KBM-7 (cell line): ENCODE results near the gene THTPA.
"Not testable (repeated sequence)": the region's sequence is repeated elsewhere in the genome, so short reads cannot be mapped to it uniquely, and the experiment has no call there.

ENCODE experiments used
- DNase-seq: peaks from one replicate; pipeline ENCODE4 v3.0.0-alpha.2; 2015
- in situ Hi-C: fragments of 300-500 bp; cut with MboI; formaldehyde crosslinking; loops from 2 replicates; pipeline ENCODE4 v1.14.3; 2020; ENCODE audit warnings: low sequenced_read_pairs, low pct_unique_long_range_greater_than_20kb, mixed read lengths

The THTPA gene

DNA sequence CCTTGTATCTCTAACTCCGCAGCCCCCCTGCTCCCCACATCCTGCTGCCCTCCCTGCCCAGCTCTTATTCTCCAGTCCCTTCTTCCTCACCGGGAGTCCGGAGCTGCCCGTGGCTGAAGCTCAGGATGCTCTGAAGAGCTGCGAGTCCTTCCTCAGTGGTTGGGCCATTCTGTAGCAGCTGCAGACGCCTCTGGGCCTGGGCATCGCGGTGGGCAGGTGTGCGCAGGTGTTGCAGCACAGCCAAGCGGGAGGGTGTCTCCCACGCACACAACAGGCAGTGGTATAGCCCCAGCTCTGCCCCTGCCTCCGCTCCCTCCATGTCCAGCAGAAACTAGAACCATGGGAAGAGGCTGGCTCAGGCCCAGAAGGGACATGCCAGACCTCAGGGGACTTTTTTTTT is 24.7 kb upstream of the THTPA start:
- in situ Hi-C loops = no loop called here
- DNase-seq = no peak

DNA sequence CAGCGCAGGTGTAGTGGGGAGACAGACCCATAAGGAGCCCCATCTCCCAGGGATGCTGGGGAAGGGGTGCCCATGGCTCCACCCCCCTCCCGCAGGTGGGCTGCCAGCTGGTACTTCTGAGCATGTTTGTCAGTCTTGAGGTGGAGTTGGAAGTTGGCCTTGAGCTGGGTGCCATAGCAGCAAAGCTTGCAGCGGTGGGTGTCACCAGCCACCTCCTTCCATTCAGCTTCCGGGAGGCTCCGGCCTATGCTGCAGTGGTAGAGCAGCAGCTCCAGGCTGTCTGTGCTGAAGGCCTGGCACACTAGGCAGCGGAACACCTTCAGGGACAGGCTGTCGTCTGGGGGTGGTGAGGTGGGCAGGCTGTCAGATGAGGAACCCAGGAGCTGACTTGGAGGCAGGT is 23.4 kb upstream of the THTPA start:
- in situ Hi-C loops = no loop called here
- DNase-seq = no peak

DNA sequence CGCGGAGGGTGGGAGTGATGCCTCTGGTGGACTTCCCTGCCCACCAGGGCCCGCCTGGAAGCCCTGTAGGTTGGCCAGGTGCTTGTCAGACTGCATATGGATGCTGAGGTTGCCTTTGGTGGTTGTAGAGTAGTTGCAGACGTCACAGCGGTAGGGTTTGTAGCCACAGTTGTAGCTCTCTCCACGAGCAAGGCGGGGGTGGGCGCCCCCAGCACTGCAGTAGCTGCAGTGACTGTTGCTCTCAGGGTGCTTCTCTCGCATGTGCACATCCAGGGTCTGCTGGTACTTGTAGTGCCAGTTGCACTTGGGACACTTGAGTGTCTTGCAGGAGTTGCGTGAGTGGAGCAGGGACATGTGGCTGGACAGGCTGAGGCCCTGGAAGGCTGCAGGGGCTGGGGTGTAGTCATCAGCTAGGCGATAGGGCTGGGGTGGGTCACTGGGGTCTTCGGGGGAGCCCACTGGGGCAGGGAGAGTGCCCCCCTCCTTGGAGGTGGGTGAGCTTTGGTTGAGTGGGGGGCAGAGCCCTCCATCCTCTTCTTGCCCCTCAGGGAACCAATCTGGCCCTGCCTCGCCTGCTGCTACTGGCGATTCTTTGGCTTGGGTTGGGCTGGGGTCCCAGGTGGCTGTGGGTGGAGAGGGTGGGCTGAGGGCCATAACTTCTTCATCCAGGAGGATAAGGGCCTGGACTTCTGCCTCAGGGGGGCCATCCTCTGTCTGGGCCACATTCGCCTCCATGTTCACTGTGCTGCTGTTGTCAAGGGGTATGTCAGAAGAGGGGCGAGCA is 22.2 kb upstream of the THTPA start:
- in situ Hi-C loops = no loop called here
- DNase-seq = no peak

DNA sequence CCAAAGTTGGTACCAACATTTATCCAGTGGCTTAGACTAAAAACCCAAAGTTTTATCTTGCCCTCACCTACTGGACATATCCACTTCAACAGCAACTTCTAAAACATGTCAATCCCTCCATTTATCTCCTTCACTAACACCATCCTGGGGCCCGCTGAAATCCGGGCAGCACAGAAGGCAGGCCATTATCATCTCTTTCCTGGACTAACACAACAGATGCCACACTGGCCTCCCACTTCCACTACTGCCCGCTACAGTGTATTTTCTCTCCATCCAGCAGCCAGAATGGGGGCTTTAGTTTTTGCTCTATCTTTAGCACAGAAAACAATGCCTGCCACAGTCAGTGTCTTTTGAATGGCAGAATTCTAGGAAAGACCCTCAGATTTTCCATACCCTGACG is 20.1 kb upstream of the THTPA start:
- DNase-seq = no peak
- in situ Hi-C loops = no loop called here

DNA sequence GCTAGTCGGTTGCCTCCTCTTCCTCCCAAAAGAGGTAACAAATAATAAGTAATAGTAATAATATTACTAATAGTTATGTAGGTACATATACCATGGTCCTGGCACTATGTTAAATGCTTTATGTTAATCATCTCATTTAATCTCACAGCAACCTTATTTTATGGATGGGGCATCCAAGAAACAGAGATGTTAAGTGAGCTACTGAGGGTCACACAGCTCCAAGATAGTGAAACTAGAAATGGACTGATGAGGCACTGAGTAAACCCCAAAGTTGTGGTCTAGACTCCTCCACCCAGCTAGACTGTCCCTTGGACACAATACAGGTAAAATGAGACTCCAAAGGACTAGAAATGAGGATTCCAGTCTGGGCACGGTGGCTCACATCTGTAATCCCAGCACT is 19.6 kb upstream of the THTPA start:
- DNase-seq = no peak
- in situ Hi-C loops = no loop called here

DNA sequence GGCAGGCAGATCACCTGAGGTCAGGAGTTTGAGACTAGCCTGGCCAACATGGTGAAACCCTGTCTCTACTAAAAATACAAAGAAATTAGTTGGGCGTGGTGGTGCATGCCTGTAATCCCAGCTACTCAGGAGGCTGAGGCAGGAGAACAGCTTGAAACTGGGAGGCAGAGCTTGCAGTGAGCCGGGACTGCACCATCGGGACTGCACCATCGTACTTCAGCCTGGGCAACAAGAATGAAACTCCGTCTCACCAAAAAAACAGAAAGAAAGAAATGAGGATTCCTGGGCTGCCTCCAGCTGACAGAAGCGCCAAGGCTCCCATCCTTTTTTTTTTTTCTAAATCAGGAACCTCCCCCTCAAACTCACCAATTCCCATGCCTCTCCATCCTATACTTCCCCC is 19.2 kb upstream of the THTPA start:
- in situ Hi-C loops, DNase-seq: not testable (repeated sequence)

DNA sequence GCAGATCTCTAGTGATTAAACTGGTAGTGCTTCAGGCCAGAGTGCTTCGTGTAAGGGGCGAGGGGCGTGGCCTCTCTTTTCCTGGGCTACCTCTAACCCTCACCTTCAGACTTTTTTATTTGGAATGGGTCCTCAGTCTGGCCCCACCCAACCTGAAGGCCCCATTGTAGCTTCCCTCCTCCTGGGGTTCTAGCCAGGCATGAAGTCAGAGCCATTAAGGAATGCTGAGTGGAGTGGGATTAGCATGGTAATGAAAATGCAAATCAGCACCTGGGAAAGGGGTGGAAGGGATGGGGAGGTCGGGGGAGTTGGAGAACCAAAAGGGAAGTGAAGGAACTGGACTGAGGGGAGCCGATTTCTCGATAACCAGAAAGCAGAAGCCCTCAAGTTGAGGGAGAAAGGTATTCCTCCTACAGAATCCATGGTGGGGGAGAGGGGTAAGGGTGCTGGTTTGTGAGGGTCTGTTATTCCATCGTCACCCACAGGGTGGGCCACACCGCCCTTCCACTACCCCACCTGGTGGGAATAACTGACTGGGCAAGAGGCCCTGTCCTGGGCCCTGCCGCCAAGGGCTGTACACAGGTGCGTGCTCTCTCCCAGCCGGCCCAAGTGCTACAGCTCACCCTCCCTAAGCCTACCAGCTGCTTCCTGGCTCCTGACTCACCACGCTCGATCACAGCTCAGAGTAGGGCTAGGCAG is 18.6 kb upstream of the THTPA start:
- in situ Hi-C loops = no loop called here
- DNase-seq = no peak

DNA sequence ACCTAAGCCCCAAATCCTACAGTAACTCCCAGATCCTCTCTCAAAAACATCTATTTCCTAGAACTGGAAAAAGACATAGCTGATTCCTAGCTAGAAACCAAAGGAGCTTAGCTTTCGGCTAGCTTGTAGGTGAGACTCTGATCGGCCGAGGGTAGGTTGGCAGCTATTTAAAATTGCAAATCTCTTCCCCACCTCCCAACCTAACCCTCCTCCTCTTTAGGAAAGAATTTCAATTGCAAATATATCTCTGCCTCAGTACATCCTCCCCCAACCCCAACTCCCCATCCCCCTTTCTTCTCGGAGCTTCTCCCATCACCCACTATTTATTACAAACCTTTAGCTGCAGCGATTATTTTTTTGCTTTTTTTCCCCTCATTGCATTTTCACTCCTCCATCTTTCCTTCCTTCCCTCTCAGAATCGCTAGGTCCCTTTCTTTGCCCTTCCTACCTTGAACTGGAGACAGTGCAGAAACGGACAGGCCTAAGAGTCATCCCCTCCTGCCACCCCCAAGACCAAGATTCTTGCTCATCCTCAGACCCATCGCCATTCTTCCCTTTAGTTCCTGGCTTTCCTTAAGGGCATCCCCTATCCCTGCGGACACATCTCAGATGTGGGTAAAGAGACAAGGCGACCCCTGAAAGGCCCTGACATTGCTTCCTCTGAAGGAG is 17.9 kb upstream of the THTPA start:
- DNase-seq = no peak

DNA sequence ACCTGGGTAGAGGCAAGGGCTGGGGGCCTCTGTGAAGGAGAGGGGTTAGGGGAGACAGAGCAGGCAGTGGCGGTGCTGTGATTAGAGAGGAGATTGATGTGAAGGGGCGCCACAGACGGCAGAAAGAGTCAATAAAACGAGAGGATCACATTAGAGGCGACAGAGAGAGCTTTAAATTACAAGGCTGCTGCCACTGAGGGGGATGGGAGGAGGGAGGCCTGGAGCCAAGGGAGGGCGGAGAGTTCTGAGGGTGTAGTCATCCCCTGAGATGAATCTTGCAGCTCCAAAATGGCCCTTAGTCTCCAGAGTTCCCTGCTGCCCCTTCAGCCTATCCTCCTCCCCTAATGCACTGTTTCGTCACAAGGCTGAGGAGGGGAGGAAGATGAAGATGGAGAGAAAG is 17.3 kb upstream of the THTPA start:
- no peak for DNase-seq
- in situ Hi-C loops = no loop called here

More for the DNA sequence above, 17.9 kb upstream of the THTPA start:
- in situ Hi-C loops = no loop called here

DNA sequence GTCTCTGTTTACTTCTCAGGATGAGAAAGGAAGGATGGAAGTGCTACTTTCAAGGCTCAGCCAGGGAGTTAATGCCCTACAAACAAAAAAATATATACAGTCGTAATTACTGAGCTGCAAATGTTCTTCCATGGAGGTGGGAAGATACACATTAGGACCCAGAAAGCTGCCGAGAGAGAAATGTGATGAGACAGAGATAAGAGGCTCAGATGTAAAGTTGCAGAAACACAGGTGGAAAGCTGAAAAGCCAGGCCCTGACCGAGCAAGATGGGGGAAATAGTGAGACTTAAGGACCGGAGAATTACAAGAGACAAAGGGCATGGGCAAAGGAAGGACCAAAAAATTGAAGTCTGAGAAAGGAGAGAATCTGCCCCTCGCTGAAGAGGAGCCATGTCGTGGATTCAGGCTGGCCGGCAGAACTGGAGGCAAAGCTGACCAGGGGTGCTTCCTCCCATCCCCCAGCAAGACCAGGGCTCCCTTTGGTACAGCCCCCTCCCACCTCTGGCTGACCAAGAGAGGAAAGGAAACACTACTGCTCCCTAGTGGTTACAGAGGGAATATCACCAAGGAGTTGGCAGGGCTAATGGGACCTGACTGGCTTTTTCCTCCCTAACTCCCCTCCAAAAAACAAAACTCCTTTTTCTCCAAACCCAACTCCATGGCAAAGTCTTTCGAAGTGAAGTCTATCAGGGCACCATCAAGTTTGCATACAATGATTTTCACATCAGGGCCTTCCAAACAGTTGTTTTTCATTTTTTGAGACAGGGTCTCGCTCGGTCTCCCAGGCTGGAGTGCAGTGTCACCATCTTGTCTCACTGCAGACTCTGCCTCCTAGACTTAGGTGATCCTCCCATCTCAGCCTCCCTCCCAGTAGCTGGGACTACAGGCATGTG is 16.6 kb upstream of the THTPA start:
- in situ Hi-C loops = no loop called here
- DNase-seq = peak; percentile 52

DNA sequence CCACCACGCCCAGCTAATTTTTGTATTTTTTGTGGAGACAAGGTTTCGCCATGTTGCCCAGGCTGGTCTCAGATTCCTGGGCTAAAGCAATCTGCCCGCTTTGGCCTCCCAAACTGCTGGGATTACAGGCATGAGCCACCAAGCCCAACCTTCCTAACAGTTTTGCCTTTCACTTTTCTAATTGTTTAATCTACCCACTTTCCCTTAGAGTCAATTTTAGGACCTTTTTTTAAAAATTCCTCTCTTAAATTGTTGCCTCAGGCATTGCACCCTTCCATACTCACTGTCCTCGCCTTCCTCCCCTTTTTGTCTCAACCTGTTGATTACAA is 16.0 kb upstream of the THTPA start:
- in situ Hi-C loops = no loop called here

DNA sequence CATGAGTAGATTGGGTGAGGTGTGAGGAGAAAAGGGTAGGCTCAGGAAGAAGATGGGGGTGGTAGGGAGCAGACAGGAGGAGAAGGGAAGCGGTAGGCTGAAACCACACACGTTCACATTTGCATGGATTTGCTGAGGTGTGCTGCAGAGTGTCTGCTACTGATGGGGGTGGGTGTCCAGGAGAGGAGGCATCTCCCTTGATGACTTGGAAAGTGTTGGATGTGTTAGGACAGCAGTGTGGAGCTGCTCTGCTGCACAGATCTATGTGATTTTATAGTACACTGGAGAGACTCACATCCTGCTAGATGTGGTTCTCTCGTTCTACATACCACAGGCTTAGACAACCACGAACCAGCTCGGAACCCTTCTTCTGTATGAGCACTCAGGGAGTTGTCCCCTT is 13.8 kb upstream of the THTPA start:
- no peak for DNase-seq
- in situ Hi-C loops = no loop called here

More for the DNA sequence above, 16.0 kb upstream of the THTPA start:
- no peak for DNase-seq

DNA sequence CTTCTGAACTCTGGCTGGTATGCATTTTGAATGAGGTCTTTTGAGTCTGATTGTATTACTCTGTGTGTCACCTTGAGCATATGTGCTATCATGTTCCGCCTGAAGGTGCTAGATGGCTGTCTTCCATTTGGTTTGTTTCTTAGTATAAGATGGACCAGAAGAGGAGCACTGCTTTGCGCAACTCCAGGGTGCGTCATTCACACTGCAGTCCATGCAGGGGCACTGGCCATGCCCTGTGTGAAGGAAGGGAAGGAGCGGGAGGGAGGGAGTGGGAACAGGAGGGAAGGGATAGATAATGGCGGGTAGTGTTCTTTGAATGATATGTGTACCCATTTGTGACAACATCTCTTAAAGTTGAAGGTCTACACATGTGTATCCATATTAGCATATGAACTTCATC is 12.7 kb upstream of the THTPA start:
- in situ Hi-C loops = no loop called here
- DNase-seq = no peak

DNA sequence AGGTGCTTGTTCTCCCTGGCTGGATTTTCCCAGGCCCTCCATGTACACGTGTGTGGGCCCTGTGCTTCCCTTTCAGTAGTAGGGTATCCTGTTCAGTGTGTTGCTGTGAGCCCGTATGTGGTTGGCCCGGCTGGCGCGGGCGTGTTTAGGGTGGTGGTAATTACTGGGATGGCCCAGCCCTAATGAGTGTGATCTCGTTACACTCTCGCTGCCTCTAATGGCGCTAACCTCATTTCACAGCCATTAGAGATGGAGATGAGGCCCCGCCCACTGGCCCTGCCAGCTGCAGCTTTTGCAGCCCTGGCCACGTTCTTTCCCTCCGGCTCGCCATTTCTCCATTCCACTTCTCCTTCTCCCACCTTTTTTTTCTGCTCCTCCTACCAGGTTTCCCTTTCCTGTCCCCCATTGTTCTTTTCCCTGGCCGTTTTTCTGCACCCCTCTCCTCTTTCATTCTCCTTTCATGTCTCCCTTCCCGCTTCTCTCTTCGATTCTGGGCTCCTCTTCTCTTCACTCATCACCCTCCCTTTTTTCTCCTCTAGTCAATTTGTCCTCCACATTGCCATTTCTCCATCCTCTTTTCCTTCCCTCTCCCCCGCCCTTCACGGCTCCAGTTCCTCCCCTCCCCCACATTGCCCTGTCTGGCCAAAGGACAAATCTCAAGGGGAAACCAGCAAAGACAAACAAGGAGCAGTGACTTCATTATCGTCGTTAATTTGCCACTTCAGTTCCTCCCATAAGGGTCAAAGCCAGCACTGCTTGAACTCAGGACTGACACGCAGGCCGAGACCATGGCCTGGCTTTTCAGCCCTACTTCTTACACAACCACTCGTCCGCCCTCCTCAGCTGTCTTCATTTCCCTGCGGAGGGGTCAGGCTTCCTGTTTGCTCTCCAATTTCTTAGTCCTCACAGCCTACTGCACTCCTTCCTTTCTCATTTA is 11.3 kb upstream of the THTPA start:
- no peak for DNase-seq
- in situ Hi-C loops = no loop called here

DNA sequence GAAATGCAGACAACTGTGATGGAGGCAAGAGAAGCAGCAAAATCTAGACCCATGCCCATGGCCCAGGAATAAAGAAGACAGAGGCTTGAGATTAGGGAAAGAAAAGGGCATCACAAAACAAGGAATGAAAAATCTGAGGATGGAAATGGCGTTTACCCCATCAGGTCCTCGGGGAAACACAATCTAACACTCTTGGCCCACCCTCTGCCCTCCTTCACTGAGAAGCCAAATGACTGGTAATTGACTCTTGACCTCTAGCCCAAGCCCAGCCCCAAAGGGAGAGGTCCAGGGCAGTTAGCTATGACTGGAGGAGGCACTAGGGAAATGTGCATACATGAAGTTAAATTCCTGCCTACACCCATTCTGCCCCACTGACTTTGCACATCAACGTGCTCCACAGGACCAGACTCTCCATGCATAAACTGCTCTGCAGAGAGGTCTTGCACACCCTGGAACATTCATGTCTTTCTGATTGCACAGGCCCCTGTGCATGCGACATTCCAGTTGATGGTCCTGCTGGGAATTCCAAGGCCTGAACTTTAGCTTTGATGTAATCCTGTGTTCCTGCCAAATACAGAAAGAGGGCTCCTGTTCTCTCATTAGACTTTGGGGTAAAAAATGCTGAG is 10.2 kb upstream of the THTPA start:
- in situ Hi-C loops = no loop called here
- no peak for DNase-seq

DNA sequence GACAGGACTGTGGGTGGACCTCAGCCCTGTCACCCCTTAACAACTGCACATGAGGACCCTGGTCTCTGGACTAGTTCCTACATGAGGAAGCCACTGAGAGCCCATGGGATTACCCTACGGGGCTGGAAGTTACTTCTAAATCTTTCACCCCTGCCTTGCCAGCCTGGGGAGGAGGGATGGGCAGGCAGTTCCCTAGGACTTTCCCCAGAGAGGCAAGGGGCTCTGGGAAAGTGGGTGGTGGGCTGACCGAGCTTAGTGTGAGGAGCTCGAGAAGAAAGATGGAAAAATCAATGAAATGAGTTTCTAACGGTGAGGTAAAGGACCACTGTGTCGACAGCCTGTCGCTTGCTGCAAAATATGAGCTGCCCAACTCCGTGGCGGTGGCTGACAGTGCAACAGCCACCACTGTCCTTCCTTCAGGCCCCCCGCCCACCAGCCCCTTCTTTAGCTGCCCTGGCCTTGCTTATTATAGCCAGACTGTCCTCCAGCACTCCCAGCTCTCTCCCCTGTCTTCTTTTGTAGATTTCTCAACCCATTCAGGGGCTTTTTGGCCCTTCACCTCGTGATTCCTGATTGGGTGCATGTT is 9.5 kb upstream of the THTPA start:
- DNase-seq = no peak
- in situ Hi-C loops = no loop called here

DNA sequence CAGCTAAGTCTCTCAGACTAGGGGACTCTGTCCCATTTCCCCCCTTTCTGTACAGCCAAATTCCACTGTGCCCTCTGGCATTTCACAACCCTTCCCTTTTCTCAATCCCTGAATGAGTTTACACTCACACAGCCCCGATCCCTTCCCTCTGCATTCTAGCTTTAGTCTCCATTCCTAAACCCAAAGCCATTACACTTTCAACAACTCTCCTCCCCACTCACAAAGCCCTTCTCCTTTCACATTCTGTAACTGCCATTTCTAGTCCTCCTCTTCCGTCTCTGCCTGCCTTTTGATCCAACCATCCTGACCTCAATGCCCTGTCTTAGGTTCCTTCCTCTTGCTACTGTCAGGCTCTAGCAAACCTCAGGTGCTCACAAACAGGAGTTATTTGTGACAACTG is 8.1 kb upstream of the THTPA start:
- no peak for DNase-seq
- in situ Hi-C loops = no loop called here
